ENCODE data around the gene CLSTN3. TPM values are rescaled to one million over a fixed set of nuclear protein-coding genes. Genes with fewer than 3 reads are reported as not detected.

CLSTN3 gene
- total and polyA plus RNA-seq, 4 donors: 30.8 to 74.2 (median 37.0) TPM

GRCh38 chr12:7096979-7097378 is 33.2 kb upstream of the CLSTN3 start:
- 88 to 89% methylated on average over 19 of the region's 19 CpGs for WGBS, 2 donors
- Histone ChIP-seq H3K9ac (ENCODE audit: insufficient read depth in 1 of 2, low read length in 2 of 2) (no peak overlapping the region), H3K36me3 (ENCODE audit: control insufficient read depth in 4 of 4, insufficient read depth in 4 of 4, low read length in 4 of 4) (peaks cover 0 to 12% (median 9%) of the 10 kb centered on the region in 4 donors), H3K9me3 (ENCODE audit: control insufficient read depth in 4 of 4, insufficient read depth in 3 of 4, low read length in 3 of 4) (no peaks in the 10 kb centered on the region), H3K4me3 (no peak overlapping the region), H3K27me3 (ENCODE audit: control insufficient read depth in 3 of 3, insufficient read depth in 3 of 3, low read length in 2 of 3) (peaks cover 0 to 2% (median 0%) of the 10 kb centered on the region in 3 donors), H3K4me1 (ENCODE audit: control insufficient read depth in 5 of 5, insufficient read depth in 5 of 5, low read length in 5 of 5) (peaks cover 0 to 8% (median 3%) of the 10 kb centered on the region in 5 donors), H3K27ac (ENCODE audit: low read depth in 1 of 2, low read length in 1 of 2) (no peak overlapping the region)
- TF ChIP-seq CTCF (IDR thresholded peaks at IDR 0.05; ENCODE audit: control extremely low read depth, extremely low read depth): no peak
- no peak for ATAC-seq (ENCODE audit: insufficient read depth, low FRiP score)
- DNase-seq: no peak

DNA sequence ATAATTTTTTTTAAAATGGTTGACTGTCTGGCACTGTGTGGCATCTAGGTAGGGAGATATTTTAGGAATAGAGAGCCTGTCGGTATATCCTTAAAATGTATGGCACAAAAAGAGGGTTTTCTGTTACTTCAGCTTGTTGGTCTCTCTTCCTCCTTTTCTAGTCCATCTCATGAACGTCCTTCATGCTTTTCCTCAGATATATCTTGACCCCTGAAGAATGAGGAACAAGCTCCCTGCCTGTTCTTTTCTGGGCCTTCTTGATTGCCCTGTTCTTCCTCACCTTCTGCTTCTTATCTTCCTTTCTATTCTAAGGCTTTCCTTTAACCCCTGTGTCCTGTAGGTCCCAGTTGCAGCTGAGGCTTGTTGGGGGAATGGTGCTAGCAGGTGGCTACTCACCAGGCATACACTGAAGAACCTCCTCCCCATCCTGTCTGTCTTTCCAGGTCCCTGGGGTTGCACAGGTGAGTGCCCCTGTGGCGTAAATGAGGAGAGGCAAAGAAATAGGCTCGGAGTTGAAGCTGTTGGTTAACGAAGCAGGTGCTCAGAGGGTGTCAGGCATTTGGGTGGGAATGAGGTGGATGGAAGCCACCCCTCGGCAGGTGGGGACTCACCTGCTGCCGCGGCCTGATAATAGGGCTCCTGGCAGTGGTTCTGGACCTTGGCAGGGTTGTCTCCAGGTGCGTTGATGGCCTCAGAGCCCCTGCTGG is 30.7 kb upstream of the CLSTN3 start:
- no peak overlapping the region for H3K9ac ChIP-seq (ENCODE audit: insufficient read depth in 1 of 2, low read length in 2 of 2)
- peaks cover 0 to 20% (median 13%) of the 10 kb centered on the region in 4 donors for H3K36me3 ChIP-seq (ENCODE audit: control insufficient read depth in 4 of 4, insufficient read depth in 4 of 4, low read length in 4 of 4)
- no peaks in the 10 kb centered on the region for H3K4me1 ChIP-seq (ENCODE audit: control insufficient read depth in 5 of 5, insufficient read depth in 5 of 5, low read length in 5 of 5)
- no peak for TF ChIP-seq CTCF (IDR thresholded peaks at IDR 0.05; ENCODE audit: control extremely low read depth, extremely low read depth)
- no peaks in the 10 kb centered on the region for H3K27me3 ChIP-seq (ENCODE audit: control insufficient read depth in 3 of 3, insufficient read depth in 3 of 3, low read length in 2 of 3)
- no peak overlapping the region for H3K27ac ChIP-seq (ENCODE audit: low read depth in 1 of 2, low read length in 1 of 2)
- no peak overlapping the region for H3K4me3 ChIP-seq
- 83 to 88% methylated on average over 9 of the region's 9 CpGs for WGBS, 2 donors
- no peak for DNase-seq
- ATAC-seq (ENCODE audit: insufficient read depth, low FRiP score): no peak
- H3K9me3 ChIP-seq (ENCODE audit: control insufficient read depth in 4 of 4, insufficient read depth in 3 of 4, low read length in 3 of 4): no peaks in the 10 kb centered on the region

- Histone ChIP-seq H3K36me3 (ENCODE audit: control insufficient read depth in 4 of 4, insufficient read depth in 4 of 4, low read length in 4 of 4) (peaks cover 0 to 21% (median 13%) of the 10 kb centered on the region in 4 donors), H3K4me1 (ENCODE audit: control insufficient read depth in 5 of 5, insufficient read depth in 5 of 5, low read length in 5 of 5) (no peaks in the 10 kb centered on the region), H3K9me3 (ENCODE audit: control insufficient read depth in 4 of 4, insufficient read depth in 3 of 4, low read length in 3 of 4) (no peaks in the 10 kb centered on the region), H3K4me3 (no peak overlapping the region), H3K27ac (ENCODE audit: low read depth in 1 of 2, low read length in 1 of 2) (no peak overlapping the region), H3K9ac (ENCODE audit: insufficient read depth in 1 of 2, low read length in 2 of 2) (no peak overlapping the region), H3K27me3 (ENCODE audit: control insufficient read depth in 3 of 3, insufficient read depth in 3 of 3, low read length in 2 of 3) (no peaks in the 10 kb centered on the region)
- TF ChIP-seq CTCF (IDR thresholded peaks at IDR 0.05; ENCODE audit: control extremely low read depth, extremely low read depth): no peak
- no peak for DNase-seq
- no peak for ATAC-seq (ENCODE audit: insufficient read depth, low FRiP score)
- WGBS, 2 donors: 80 to 96% methylated on average over 4 of the region's 4 CpGs
Observed at GRCh38 chr12:7100239-7100638, 29.9 kb upstream of the CLSTN3 start.

All from lung (tissue), 12 donors.